Rectal smooth muscle tissue (tissue), 1 donor: ENCODE data around the gene APOL3.
"Not testable (repeated sequence)": the region's sequence is repeated elsewhere in the genome, so short reads cannot be mapped to it uniquely, and the experiment has no call there.

Experiments used
- H3K27ac ChIP-seq: one replicate; pipeline ENCODE4 v1.7.0; 2013; ENCODE audit warnings: low read depth, low read length, inconsistent platforms
- H3K27me3 ChIP-seq: one replicate; pipeline ENCODE4 v1.7.0; 2013; ENCODE audit warnings: low read length; ENCODE audit not compliant: control insufficient read depth, insufficient read depth
- H3K36me3 ChIP-seq: one replicate; pipeline ENCODE4 v1.7.0; 2013; ENCODE audit warnings: low read length; ENCODE audit not compliant: control insufficient read depth, insufficient read depth
- H3K4me1 ChIP-seq: one replicate; pipeline ENCODE4 v1.7.0; 2013; ENCODE audit warnings: low read length; ENCODE audit not compliant: control insufficient read depth, insufficient read depth
- H3K4me3 ChIP-seq: one replicate; pipeline ENCODE4 v1.7.0; 2013; ENCODE audit warnings: low read length
- H3K9ac ChIP-seq: one replicate; pipeline ENCODE4 v1.7.0; 2013; ENCODE audit warnings: low read length

Gene APOL3

DNA sequence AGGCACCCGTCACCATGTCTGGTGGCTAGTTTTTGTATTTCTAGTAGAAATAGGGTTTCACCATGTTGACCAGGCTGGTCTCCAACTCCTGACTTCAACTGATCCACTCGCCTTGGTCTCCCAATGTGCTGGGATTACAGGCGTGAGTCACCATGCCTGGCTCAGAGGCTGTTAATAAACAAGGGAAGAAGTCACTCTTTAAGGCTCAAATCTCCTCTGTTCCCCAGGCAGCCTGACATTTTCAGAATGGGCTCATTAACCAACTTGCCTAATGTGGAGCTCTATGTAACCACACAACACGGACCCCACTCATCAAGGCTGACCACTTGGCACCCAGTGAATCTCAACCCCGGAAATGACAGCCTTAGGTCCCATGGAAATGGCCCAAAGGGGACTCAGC lies 24.1 kb downstream of the APOL3 start:
- peaks cover under 1% of the 10 kb centered on the region for H3K36me3 ChIP-seq
- no peaks in the 10 kb centered on the region for H3K27me3 ChIP-seq
- H3K9ac ChIP-seq = no peak overlapping the region
- no peak overlapping the region for H3K4me3 ChIP-seq
- no peak overlapping the region for H3K27ac ChIP-seq
- no peaks in the 10 kb centered on the region for H3K4me1 ChIP-seq

DNA sequence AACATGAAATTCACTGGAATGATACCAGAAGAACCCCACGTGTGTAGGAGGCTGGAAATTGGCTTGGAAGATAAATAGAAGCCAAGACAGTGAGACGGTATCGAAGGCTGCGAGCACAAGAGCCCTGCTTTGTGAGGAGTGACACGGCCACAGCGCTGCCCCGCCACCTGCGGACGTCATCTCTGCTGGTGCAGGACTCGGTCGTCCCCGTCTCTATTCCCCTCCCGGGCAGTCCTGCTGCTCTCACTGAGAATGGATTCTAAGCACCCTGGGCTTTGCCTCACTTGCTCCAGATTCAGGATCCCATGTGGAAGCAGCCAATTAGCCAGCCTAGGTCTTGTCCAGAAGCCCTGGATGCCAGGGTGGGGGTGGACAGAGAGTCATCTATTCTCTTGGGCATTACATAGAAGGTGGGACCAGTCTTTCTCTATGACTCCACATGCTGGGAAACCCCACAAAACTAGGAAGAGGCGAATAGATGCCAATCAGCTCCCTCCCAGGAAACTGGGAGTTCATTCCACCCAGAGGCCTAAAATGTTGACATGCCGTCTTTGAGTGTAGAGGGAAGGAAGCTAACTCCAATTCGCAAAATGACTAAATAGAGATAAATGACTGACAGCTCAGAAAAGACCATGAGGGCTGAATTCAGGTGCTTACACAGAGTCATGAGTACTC lies 25.1 kb downstream of the APOL3 start:
- Histone ChIP-seq H3K36me3 (no peaks in the 10 kb centered on the region), H3K27me3 (no peaks in the 10 kb centered on the region), H3K27ac (no peak overlapping the region), H3K9ac (no peak overlapping the region), H3K4me1 (no peaks in the 10 kb centered on the region), H3K4me3 (no peak overlapping the region)

DNA sequence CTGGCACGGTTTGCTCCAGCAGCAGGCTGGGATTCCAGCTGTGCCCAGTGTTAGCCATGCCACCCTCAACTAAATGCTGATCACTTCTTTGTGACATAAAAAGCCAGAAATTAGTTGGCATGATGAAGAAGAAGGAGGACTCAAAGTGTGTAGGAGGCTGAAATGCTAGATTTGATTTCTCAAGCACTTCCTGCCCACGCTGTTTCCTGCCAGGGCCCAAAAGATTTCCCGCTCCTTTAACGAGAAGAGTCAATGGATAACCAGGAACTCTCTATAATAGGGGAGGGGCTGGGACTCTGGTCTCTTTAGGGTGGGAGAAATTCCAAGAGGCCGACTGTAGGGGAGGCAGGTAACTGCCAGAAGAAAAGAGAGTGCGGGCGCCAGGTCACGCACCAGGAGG lies 26.4 kb downstream of the APOL3 start:
- H3K27me3 ChIP-seq = no peaks in the 10 kb centered on the region
- no peaks in the 10 kb centered on the region for H3K36me3 ChIP-seq
- no peak overlapping the region for H3K9ac ChIP-seq
- no peak overlapping the region for H3K27ac ChIP-seq
- H3K4me3 ChIP-seq = no peak overlapping the region
- no peaks in the 10 kb centered on the region for H3K4me1 ChIP-seq

DNA sequence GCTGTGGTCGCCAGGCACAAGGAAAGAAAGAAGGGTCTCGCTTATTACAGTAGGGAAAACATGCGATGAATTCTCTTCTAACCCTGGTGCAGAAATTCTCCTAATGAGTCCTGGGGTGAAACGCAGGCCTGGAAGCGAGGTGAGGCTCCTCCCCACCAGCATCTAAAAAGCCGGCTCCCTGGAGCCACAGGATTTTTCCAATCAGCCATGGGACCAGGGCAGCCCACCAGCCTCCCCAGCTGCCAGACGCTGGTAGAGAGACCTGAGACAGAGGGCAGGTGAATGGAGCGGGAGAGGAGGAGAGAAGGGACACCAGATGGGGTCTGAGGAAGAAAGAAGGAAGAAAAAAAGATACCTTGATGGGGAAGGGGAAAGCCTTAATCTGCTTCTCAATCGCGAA lies 28.6 kb downstream of the APOL3 start:
- Histone ChIP-seq H3K27me3 (no peaks in the 10 kb centered on the region), H3K4me3 (no peak overlapping the region), H3K36me3 (no peaks in the 10 kb centered on the region), H3K9ac (no peak overlapping the region), H3K27ac (no peak overlapping the region), H3K4me1 (no peaks in the 10 kb centered on the region)

DNA sequence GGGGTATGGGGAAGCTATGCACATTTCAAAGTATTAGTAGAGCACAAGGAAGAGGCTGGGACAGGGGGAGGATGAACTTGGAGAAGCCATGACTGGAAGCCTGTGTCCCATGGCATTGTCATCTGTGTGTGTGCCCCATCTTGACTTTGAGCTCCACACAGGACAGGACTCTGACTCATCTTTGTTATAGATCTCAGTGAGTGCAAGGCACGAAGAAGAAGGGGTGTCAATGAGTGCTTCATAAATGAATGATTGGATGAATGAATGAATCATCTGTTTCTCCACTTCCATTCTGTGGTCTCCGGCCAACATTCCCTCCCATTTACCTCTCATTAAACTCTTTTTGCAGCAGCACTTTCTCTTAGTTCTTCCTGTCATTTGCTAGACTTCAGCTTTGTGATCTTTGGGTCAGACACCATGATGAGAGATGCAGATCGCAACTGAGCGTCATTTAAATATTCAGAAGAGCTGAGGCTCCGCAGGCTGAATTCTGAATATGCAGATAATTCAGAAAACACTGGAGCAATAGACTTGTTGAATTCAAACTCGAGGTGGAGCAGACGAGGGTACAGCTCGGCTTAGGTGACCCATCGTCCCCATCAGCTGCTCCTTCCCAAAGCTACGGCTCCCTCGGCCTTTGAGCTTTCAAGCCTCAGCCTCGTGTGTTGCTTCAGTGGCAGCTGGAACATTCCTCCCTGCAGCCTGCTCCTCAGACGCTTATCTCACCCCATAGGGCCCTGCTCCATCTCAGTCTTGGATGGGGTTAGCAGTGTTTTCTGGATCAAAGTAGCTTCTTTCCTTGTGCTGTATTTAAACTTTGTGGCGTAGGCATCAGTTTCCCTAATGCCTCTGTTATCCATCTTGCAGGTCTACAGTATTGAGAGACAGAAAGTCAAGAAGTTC lies 30.8 kb downstream of the APOL3 start:
- Histone ChIP-seq H3K27ac (no peak overlapping the region), H3K9ac (no peak overlapping the region), H3K4me1 (no peaks in the 10 kb centered on the region), H3K4me3 (no peak overlapping the region), H3K36me3 (no peaks in the 10 kb centered on the region), H3K27me3 (no peaks in the 10 kb centered on the region)

DNA sequence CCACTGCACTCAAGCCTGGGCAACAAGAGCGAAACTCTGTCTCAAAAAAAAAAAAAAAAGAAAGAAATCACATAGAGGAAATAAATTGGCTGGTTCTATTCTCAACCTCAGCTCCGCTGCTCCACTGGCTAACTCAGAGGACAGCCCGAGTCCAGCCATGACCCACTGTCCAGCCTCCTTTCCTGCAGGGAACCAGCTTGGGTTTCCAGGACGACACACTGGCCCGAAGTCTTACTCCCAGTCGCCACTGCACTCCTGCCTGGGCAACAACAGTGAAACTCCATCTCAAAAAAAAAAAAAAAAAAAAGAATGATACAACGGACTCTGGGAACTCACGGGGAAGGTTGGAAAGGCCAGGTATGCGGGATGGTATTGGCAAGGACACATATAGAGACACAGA lies 31.5 kb downstream of the APOL3 start:
- peaks cover 2% of the 10 kb centered on the region for H3K4me1 ChIP-seq
- no peaks in the 10 kb centered on the region for H3K36me3 ChIP-seq
- H3K4me3 ChIP-seq = no peak overlapping the region
- H3K9ac ChIP-seq = no peak overlapping the region
- H3K27ac ChIP-seq = no peak overlapping the region
- no peaks in the 10 kb centered on the region for H3K27me3 ChIP-seq

DNA sequence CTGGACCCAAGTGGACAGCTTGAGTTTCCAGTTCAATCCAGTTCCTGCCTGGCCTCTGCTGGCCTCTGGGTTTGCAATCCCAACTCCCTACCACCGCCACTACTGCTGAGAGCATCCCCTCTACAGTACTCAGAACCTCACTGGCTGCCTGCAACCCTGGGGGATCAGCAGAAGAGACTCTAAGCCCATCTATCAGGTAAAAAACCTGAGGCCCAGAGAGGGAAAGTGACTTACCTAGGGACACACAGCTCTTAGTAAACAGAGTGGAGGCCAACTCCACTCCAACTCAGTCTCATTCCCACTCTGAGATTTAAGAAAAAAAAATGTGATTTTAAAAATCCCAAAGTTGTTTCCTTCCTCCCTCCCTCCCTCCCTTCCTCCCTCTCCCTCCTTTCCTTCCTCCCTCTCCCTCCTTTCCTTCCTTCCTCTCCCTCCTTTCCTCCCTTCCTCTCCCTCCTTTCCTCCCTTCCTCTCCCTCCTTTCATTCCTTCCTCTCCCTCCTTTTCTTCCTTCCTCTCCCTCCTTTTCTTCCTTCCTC lies 34.5 kb downstream of the APOL3 start:
- Histone ChIP-seq H3K27ac (no peak overlapping the region), H3K4me1 (peaks cover 3% of the 10 kb centered on the region), H3K27me3 (no peaks in the 10 kb centered on the region), H3K36me3 (no peaks in the 10 kb centered on the region), H3K4me3 (no peak overlapping the region), H3K9ac (no peak overlapping the region)

DNA sequence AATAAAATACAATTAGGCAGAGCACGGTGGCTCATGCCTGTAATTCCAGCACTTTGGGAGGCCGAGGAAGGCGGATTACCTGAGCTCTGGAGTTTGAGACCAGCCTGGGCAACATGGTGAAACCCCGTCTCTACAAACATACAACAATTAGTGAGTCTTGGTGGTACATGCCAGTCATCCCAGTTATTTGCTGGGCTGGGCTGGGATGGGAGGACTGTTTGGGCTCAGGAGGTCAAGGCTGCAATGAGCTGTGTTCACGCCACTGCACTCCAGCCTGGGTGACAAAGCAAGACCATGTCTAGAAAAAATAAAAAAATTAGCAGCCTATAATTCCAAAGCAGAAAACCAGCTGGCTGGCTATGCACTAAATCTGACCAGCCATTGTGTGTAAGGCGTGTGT lies 35.1 kb downstream of the APOL3 start:
- no peak overlapping the region for H3K9ac ChIP-seq
- no peaks in the 10 kb centered on the region for H3K27me3 ChIP-seq
- no peaks in the 10 kb centered on the region for H3K36me3 ChIP-seq
- H3K27ac ChIP-seq = no peak overlapping the region
- peaks cover 3% of the 10 kb centered on the region for H3K4me1 ChIP-seq
- H3K4me3 ChIP-seq = no peak overlapping the region

DNA sequence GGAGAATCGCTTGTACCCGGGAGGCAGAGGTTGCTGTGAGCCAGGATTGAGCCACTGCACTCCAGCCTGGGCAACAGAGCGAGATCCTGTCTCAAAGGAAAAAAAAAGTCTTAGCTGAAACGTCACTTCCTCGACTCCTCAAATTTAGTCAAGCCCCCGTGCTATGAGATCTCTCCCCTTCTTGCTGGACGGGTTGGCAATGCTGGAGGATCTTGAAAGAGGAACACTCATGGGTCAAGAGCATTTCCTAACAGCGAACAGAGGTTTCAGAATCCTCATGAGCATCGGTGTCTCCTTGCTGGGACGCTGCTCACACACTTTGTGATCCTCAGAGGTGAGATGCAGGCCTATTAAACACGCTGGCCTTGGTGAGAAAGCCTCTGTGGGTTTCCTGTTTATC lies 35.9 kb downstream of the APOL3 start:
- Histone ChIP-seq H3K9ac (no peak overlapping the region), H3K36me3 (no peaks in the 10 kb centered on the region), H3K27ac (no peak overlapping the region), H3K4me3 (no peak overlapping the region), H3K27me3 (no peaks in the 10 kb centered on the region), H3K4me1 (peaks cover 3% of the 10 kb centered on the region)

DNA sequence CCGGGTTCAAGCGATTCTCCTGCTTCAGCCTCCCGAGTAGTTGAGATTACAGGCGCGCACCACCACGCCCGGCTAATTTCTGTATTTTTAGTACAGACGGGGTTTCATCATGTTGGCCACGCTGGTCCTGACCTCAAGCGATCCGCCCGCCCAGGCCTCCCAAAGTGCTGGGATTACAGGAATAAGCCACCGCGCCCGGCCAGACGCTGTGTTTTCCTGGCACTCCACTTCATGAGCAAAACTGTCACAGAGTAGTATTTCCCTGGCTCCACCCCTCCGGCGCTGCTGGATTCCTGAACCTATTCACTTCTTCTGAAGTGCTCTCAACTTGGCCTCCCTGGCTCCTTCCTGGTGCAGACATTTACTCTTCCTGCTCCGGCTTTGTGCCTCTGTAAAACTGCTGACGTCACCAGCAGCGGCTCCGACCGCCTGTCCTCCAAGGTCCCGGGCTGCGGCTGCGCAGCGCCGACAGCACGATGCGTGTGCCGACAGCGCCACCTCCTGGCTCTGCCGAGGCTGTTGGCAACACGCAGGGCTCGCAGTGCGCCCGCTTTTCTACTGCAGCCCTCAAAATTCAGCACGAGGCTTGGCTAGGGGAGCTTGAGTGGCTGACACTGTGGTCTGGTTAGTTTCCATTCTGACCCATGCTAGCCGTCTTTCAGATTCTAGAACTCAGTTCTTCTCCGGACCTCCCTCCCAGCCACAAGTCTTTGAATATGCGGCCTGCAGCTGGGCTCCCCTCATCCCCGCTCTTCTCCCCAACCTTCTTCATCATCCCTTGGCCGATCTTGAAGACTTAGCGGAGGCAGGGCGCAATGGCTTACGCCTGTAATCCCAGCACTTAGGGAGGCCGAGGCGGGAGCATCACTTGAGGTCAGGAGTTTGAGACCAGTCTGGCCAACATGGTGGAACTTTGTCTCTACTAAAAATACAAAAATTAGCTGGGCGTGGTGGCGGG lies 36.6 kb downstream of the APOL3 start:
- Histone ChIP-seq H3K9ac (peak overlapping the region; percentile 22), H3K4me3 (peak overlapping the region; percentile 56)

DNA sequence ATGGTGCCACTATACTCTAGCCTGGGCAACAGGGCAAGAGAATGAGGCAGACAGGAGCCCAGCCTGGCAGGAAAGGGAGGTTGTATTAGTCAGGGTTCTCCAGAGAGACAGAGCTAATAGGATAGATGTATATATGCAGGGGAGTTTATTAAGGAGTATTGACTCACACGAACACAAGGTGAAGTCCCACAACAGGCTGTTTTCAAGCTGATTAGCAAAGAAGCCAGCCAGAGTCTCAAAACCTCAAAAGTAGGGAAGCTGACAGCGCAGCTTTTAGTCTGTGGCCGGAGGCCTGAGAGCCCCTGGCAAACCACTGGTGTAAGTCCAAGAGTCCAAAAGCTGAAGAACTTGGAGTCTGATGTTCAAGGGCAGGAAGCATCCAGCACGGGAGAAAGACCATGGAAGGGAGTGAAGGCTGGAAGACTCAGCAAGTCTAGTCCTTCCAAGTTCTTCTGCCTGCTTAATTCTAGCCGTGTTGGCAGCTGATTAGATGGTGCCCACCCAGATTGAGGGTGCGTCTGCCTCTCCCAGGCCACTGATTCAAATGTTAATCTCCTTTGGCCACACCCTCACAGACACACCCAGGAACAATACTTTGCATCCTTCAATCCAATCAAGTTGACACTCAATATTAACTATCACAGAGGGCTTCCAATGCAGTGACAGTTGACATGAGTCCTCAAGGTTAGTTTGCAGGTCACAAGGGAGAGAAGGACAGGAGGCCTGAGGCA lies 39.8 kb downstream of the APOL3 start:
- not testable (repeated sequence) for H3K4me3 ChIP-seq, H3K36me3 ChIP-seq, H3K4me1 ChIP-seq, H3K27ac ChIP-seq, H3K9ac ChIP-seq, H3K27me3 ChIP-seq

More for the DNA sequence above, 36.6 kb downstream of the APOL3 start:
- Histone ChIP-seq H3K4me1 (peaks cover 3% of the 10 kb centered on the region), H3K27me3 (no peaks in the 10 kb centered on the region), H3K27ac (peak overlapping the region; percentile 88), H3K36me3 (no peaks in the 10 kb centered on the region)
